ENCODE results near the gene ZSCAN5C. TPM values are rescaled to one million over a fixed set of nuclear protein-coding genes. Genes with fewer than 3 reads are reported as not detected.
A peak's percentile ranks its signal among the peaks of the same experiment; 100 is the strongest.

Gene ZSCAN5C
- polyA plus RNA-seq, 2 of the 4 experiments (the other 2 are of a cell fraction), result not detected

DNA sequence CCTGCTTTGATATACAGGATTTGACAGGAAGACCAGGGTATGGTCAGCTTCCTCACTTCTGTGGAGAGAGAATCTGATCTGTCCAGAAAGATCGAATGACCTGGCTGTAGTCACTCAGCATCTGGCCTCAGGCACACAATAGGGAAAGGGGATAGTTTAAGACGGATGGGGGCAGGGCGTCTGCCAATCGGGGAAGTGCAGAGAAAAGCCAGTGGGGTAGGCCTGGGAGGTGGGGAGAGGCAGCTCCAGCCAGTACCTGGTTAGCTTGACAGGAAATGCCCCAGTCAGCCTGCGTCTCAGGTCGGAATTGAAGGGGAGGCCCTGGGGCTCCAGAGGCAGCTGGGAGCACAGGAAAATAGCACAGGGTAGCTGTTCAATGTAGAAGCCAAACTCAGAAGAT is 48.6 kb upstream of the ZSCAN5C start (continued):
- no peak for TF ChIP-seq CHD4 (IDR thresholded peaks at IDR 0.05; ENCODE audit: borderline replicate concordance)

DNA sequence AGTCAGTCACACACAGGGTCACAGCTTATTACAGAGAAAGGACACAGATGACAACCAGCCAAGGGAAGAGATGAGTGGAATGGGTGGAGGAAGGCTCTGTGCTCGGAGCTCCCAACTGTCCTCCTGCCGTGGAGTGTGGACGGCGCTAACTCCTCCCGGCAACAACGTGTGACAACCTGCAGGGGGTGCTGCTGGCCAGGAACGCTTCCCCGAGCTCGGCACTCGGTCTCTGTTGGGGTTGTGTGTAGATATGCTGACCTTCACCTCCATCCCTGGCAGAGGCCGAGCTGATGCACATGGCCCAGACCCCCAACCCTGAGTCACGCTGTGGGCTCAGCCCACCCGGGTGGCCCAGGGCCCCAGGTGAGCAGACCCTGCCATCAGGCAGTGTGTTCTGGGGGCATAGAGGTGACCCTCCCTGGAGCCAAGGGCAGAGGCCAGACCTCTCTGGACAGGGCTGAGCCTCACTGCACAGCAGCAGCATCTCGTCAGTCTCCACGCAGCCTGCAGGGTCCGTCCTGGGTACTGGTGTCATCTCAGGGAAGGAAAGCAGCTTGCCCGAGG is 46.9 kb upstream of the ZSCAN5C start:
- ChIA-PET CTCF (interaction anchor here (0.5 to 2.3 kb wide), 19 partner anchors 9 to 802 kb away, joined by 3 to 8 read pairs (median 4); partner anchors contain the start of gene GALP), POLR2A (no interaction called here)
- Histone ChIP-seq H3K27ac (no peak overlapping the region), H3K4me3 (no peak overlapping the region), H3K9me3 (no peaks in the 10 kb centered on the region), H3K4me1 (no peaks in the 10 kb centered on the region), H3K4me2 (no peak overlapping the region)
- peak; percentile 58 to 81; a peak in 5 of 6 replicates for ATAC-seq
- TF ChIP-seq NPAS2 (CRISPR knock-in tag; IDR thresholded peaks at IDR 0.05; ENCODE audit: borderline replicate concordance), result no peak
- TF ChIP-seq RAD21 (conservative IDR thresholded peaks at IDR 0.05 in 1 of 2, IDR thresholded peaks at IDR 0.05 in 1 of 2), result peak in 1 of 2 experiments; percentile 45; a peak in 2 of 5 replicates
- no peak for TF ChIP-seq HEYL (CRISPR knock-in tag; IDR thresholded peaks at IDR 0.05)
- TF ChIP-seq, protein P1, sequence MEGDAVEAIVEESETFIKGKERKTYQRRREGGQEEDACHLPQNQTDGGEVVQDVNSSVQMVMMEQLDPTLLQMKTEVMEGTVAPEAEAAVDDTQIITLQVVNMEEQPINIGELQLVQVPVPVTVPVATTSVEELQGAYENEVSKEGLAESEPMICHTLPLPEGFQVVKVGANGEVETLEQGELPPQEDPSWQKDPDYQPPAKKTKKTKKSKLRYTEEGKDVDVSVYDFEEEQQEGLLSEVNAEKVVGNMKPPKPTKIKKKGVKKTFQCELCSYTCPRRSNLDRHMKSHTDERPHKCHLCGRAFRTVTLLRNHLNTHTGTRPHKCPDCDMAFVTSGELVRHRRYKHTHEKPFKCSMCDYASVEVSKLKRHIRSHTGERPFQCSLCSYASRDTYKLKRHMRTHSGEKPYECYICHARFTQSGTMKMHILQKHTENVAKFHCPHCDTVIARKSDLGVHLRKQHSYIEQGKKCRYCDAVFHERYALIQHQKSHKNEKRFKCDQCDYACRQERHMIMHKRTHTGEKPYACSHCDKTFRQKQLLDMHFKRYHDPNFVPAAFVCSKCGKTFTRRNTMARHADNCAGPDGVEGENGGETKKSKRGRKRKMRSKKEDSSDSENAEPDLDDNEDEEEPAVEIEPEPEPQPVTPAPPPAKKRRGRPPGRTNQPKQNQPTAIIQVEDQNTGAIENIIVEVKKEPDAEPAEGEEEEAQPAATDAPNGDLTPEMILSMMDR (IDR thresholded peaks at IDR 0.05), result peak; percentile 23; the same call in 2 of the 3 replicates
- TF ChIP-seq, protein P2, sequence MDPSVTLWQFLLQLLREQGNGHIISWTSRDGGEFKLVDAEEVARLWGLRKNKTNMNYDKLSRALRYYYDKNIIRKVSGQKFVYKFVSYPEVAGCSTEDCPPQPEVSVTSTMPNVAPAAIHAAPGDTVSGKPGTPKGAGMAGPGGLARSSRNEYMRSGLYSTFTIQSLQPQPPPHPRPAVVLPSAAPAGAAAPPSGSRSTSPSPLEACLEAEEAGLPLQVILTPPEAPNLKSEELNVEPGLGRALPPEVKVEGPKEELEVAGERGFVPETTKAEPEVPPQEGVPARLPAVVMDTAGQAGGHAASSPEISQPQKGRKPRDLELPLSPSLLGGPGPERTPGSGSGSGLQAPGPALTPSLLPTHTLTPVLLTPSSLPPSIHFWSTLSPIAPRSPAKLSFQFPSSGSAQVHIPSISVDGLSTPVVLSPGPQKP (IDR thresholded peaks at IDR 0.05; ENCODE audit: low read depth, low read length), result no peak
- no peak for TF ChIP-seq HOXB5 (CRISPR knock-in tag; IDR thresholded peaks at IDR 0.05)
- TF ChIP-seq HOXB13 (CRISPR knock-in tag; IDR thresholded peaks at IDR 0.05; ENCODE audit: low read depth), result no peak
- WGBS (ENCODE audit: missing lambda C conversion rate), result 77% methylated on average over 17 of the region's 17 CpGs
- DNase-seq (ENCODE audit: low read depth in 1 of 2, low spot score in 1 of 2), result peak; percentile 31 to 36
- no peak for FAIRE-seq

DNA sequence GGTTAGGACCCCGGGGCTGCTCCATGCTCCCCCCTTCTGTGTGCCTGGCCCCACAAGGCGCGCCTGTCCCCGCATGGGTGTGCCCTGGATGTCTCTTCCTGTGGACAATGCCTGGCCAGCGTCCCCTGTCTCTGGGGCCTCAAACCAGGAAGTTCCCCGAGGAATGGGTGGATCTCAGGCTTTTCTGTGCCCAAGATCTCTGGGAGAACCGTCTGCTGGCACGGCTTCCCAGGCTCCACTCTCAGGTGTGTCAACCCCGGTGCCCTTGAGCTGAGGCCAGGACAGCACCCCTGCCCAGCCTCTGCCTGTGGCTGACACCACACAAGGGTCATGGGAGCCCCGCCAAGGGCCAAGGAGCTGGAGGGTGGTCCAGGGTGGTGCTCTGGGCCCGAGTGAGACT is 45.3 kb upstream of the ZSCAN5C start:
- no peak overlapping the region for H3K4me3 ChIP-seq
- WGBS (ENCODE audit: missing lambda C conversion rate), result 87% methylated on average over 10 of the region's 11 CpGs
- ChIA-PET POLR2A (no interaction called here), CTCF (interaction anchor here (1.3 kb wide), 1 partner anchor 14 kb away, joined by 3 read pairs; no protein-coding TSS in a partner anchor)
- no peak for DNase-seq (ENCODE audit: low read depth in 1 of 2, low spot score in 1 of 2)
- H3K27ac ChIP-seq, result no peak overlapping the region
- ATAC-seq, result no peak
- no peak for TF ChIP-seq CBX8 (IDR thresholded peaks at IDR 0.05)
- no peak for TF ChIP-seq NPAS2 (CRISPR knock-in tag; IDR thresholded peaks at IDR 0.05; ENCODE audit: borderline replicate concordance)
- TF ChIP-seq FOSL2 (IDR thresholded peaks at IDR 0.05), result no peak
- TF ChIP-seq FOSL2 (CRISPR knock-in tag; IDR thresholded peaks at IDR 0.05), result no peak
- no peak for TF ChIP-seq CBX2 (IDR thresholded peaks at IDR 0.05; ENCODE audit: borderline replicate concordance, low read depth)
- H3K4me1 ChIP-seq, result no peaks in the 10 kb centered on the region
- FAIRE-seq, result no peak
- H3K9me3 ChIP-seq, result no peaks in the 10 kb centered on the region
- H3K4me2 ChIP-seq, result no peak overlapping the region

DNA sequence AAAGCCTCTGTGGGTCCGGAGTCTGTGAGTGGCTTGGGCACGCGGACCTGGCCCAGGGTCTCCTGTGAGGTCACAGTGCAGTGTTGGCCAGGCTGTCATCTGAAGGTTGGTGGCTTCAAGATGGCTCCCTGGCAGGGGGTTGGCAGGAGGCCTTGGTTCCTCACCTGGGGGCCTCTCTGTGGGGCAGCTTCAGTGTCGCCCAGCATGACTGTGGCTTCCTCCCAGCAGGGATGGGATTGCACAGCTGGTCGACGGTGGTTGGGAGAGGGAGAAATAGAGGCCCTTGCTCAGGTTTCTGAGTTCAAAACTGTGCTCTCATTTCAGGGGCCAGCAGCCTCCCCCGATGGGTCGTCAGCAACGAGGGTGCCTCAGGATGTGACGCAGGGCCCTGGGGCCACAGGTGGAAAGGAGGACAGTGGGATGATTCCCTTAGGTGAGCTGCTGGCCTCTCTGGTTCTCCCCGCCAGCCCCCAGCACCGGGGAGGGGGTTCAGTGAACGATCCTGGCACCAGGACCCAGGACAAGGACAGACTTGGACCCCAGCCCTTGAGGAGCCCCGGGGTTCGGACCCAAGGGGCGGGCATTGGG is 43.8 kb upstream of the ZSCAN5C start:
- CTCF ChIA-PET, result interaction anchor here (0.8 to 1.4 kb wide), 3 partner anchors 16 to 92 kb away, joined by 3 to 5 read pairs (median 3); no protein-coding TSS in a partner anchor
- no peak overlapping the region for H3K4me2 ChIP-seq
- whole genome bisulfite sequencing (ENCODE audit: missing lambda C conversion rate), result 93% methylated on average over 15 of the region's 16 CpGs
- POLR2A ChIA-PET, result interaction anchor here (0.6 kb wide), 1 partner anchor 626 kb away, joined by 6 read pairs; no protein-coding TSS in a partner anchor
- no peaks in the 10 kb centered on the region for H3K4me1 ChIP-seq
- FAIRE-seq (no peak), ATAC-seq (no peak), DNase-seq (ENCODE audit: low read depth in 1 of 2, low spot score in 1 of 2) (no peak)
- TF ChIP-seq CBX8 (IDR thresholded peaks at IDR 0.05) (no peak), KDM5A (IDR thresholded peaks at IDR 0.05) (no peak), RAD21 (conservative IDR thresholded peaks at IDR 0.05 in 1 of 2, IDR thresholded peaks at IDR 0.05 in 1 of 2) (no peak), SMC3 (IDR thresholded peaks at IDR 0.05) (no peak), ZNF302 (CRISPR knock-in tag; IDR thresholded peaks at IDR 0.05) (no peak)
- TF ChIP-seq, protein P3, sequence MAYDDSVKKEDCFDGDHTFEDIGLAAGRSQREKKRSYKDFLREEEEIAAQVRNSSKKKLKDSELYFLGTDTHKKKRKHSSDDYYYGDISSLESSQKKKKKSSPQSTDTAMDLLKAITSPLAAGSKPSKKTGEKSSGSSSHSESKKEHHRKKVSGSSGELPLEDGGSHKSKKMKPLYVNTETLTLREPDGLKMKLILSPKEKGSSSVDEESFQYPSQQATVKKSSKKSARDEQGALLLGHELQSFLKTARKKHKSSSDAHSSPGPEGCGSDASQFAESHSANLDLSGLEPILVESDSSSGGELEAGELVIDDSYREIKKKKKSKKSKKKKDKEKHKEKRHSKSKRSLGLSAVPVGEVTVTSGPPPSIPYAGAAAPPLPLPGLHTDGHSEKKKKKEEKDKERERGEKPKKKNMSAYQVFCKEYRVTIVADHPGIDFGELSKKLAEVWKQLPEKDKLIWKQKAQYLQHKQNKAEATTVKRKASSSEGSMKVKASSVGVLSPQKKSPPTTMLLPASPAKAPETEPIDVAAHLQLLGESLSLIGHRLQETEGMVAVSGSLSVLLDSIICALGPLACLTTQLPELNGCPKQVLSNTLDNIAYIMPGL (CRISPR knock-in tag; IDR thresholded peaks at IDR 0.05; ENCODE audit: borderline replicate concordance), result no peak
- TF ChIP-seq, protein P4, sequence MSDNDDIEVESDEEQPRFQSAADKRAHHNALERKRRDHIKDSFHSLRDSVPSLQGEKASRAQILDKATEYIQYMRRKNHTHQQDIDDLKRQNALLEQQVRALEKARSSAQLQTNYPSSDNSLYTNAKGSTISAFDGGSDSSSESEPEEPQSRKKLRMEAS (IDR thresholded peaks at IDR 0.05), result no peak
- H3K9me3 ChIP-seq, result no peaks in the 10 kb centered on the region
- H3K27ac ChIP-seq, result no peak overlapping the region
- H3K4me3 ChIP-seq, result no peak overlapping the region
